SIG-M5 (cell line): ENCODE results near the gene ENAH.
"Not testable (repeated sequence)": the region's sequence is repeated elsewhere in the genome, so short reads cannot be mapped to it uniquely, and the experiment has no call there.

Experiments
- DNase-seq: peaks from one replicate; lab custom pipeline; 2025; lab: John Stamatoyannopoulos, UW

ENAH gene

GRCh38 chr1:225493591-225494246 is 159.2 kb downstream of the ENAH start:
- no peak for DNase-seq

- no peak for DNase-seq
Measured at GRCh38 chr1:225488676-225489075, 164.2 kb downstream of the ENAH start.

- DNase-seq, result no peak
Measured at GRCh38 chr1:225486856-225487255, 166.1 kb downstream of the ENAH start.

GRCh38 chr1:225485991-225486530 is 166.9 kb downstream of the ENAH start:
- DNase-seq, result no peak

GRCh38 chr1:225485226-225485625 is 167.7 kb downstream of the ENAH start:
- DNase-seq, result no peak

- DNase-seq, result no peak
Measured at GRCh38 chr1:225484657-225485214, 168.2 kb downstream of the ENAH start.

- DNase-seq, result no peak
Measured at GRCh38 chr1:225483818-225484656, 168.9 kb downstream of the ENAH start.

GRCh38 chr1:225482421-225482950 is 170.4 kb downstream of the ENAH start:
- no peak for DNase-seq

GRCh38 chr1:225481738-225482137 is 171.2 kb downstream of the ENAH start:
- no peak for DNase-seq

GRCh38 chr1:225480825-225481434 is 172.0 kb downstream of the ENAH start:
- no peak for DNase-seq

GRCh38 chr1:225479996-225480720 is 172.8 kb downstream of the ENAH start:
- no peak for DNase-seq

GRCh38 chr1:225479341-225479740 is 173.6 kb downstream of the ENAH start:
- DNase-seq, result no peak

GRCh38 chr1:225477296-225477911 is 175.5 kb downstream of the ENAH start:
- DNase-seq, result no peak

- no peak for DNase-seq
Measured at GRCh38 chr1:225476538-225476988, 176.4 kb downstream of the ENAH start.

GRCh38 chr1:225476100-225476511 is 176.8 kb downstream of the ENAH start:
- DNase-seq, result no peak

- DNase-seq, result no peak
Measured at GRCh38 chr1:225474986-225475820, 177.7 kb downstream of the ENAH start.

- no peak for DNase-seq
Measured at GRCh38 chr1:225474439-225474985, 178.4 kb downstream of the ENAH start.

- DNase-seq, result not testable (repeated sequence)
Measured at GRCh38 chr1:225473676-225474438, 179.1 kb downstream of the ENAH start.

GRCh38 chr1:225473266-225473665 is 179.7 kb downstream of the ENAH start:
- DNase-seq, result not testable (repeated sequence)
